HepG2 (cell line): Measurements from ENCODE around the gene COX4I2. TPM values are rescaled to one million over a fixed set of nuclear protein-coding genes. Genes with fewer than 3 reads are reported as not detected.

Source experiments
- FOXA1 ChIP-seq, 2 experiments: fragments of 450-650 bp in 1 of 2; sonication (generic) in 1 of 2; formaldehyde crosslinking in 1 of 2; IDR thresholded peaks; 2 replicates each; pipeline versions ENCODE4 v1.4.0 to v1.6.1; 2016 to 2020; ENCODE audit warnings: missing genetic modification reagents in 1 of 2
- GLMP ChIP-seq: sonication (generic); formaldehyde crosslinking; IDR thresholded peaks from 2 replicates; pipeline ENCODE4 v1.9.0; 2021; ENCODE audit warnings: missing genetic modification reagents, mild to moderate bottlenecking, borderline replicate concordance
- HBP1 ChIP-seq: IDR thresholded peaks from 2 replicates; pipeline ENCODE4 v1.6.1; 2016; ENCODE audit warnings: low read depth, control low read depth
- KDM1A ChIP-seq: IDR thresholded peaks from 2 replicates; pipeline ENCODE4 v1.6.1; 2016; ENCODE audit warnings: missing compliant biosample characterization
- MAFF ChIP-seq: IDR thresholded peaks from 2 replicates; pipeline ENCODE4 v1.6.1; 2011; ENCODE audit warnings: low read depth, low read length, improper control_type of control experiment
- RFXANK ChIP-seq: IDR thresholded peaks from 2 replicates; pipeline ENCODE4 v1.6.1; 2016
- SALL2 ChIP-seq: sonication (generic); formaldehyde crosslinking; IDR thresholded peaks from 2 replicates; pipeline ENCODE4 v1.8.1; 2023; ENCODE audit warnings: mild to moderate bottlenecking, missing genetic modification reagents, inconsistent platforms
- ZFP37 ChIP-seq: sonication (generic); formaldehyde crosslinking; IDR thresholded peaks from 2 replicates; pipeline ENCODE4 v1.4.0; 2020; ENCODE audit warnings: missing genetic modification reagents, borderline replicate concordance
- ZFP91 ChIP-seq: sonication (generic); formaldehyde crosslinking; IDR thresholded peaks from 2 replicates; pipeline ENCODE4 v1.9.0; 2022; ENCODE audit warnings: missing genetic modification reagents, mild to moderate bottlenecking, borderline replicate concordance
- ZNF292 ChIP-seq: sonication (generic); formaldehyde crosslinking; IDR thresholded peaks from 2 replicates; pipeline ENCODE4 v1.8.1; 2022; ENCODE audit warnings: mild to moderate bottlenecking, low read depth, missing genetic modification reagents, borderline replicate concordance
- ZNF780A ChIP-seq: sonication (generic); formaldehyde crosslinking; IDR thresholded peaks from 2 replicates; pipeline ENCODE4 v1.8.0; 2022; ENCODE audit warnings: mild to moderate bottlenecking, missing genetic modification reagents, moderate library complexity
- polyA plus RNA-seq, 8 experiments: library from polyadenylated mRNA; depleted of rRNA in 3 of 8; stranded (reverse) in 7 of 8; unstranded in 1 of 8; fragments of >200 nt; fragmentation: Illumina TruSeq in 4 of 8; extraction: Trizol in 4 of 8; gene quantifications; 2 replicates each; pipeline versions ENCODE4 v1.2.1 to v1.2.3, GENCODE V29; 2011 to 2016; ENCODE audit warnings: low read depth in 4 of 8, missing spikeins in 1 of 8, mixed read lengths in 1 of 8; ENCODE audit not compliant: insufficient read depth in 1 of 8
- total RNA-seq, 5 experiments: library from RNA; depleted of rRNA; stranded (reverse); fragments of >200 nt; fragmentation: Illumina TruSeq; extraction: Trizol; gene quantifications; 2 replicates each; pipeline ENCODE4 v1.2.3, GENCODE V29; 2016; ENCODE audit warnings: low read depth in 1 of 5
- TF ChIP-seq, protein P1 (sequence below): sonication (generic); formaldehyde crosslinking; IDR thresholded peaks from one replicate; pipeline ENCODE4 v1.5.1; 2020; ENCODE audit warnings: mild to moderate bottlenecking, missing genetic modification reagents; ENCODE audit errors: not compliant biosample characterization
- TF ChIP-seq, protein P2 (sequence below): sonication (generic); formaldehyde crosslinking; IDR thresholded peaks from 2 replicates; pipeline ENCODE4 v1.4.0; 2020; ENCODE audit warnings: mild to moderate bottlenecking, missing genetic modification reagents

The COX4I2 gene
- total and polyA plus RNA-seq, 2 of the 13 experiments (the other 11 are each of a cell fraction or from before 2014, with no cell fraction given): 1.1 TPM; not detected in 1

GRCh38 chr20:31603822-31604566 lies 33.7 kb upstream of the COX4I2 start (continued):
- TF ChIP-seq, protein P1, sequence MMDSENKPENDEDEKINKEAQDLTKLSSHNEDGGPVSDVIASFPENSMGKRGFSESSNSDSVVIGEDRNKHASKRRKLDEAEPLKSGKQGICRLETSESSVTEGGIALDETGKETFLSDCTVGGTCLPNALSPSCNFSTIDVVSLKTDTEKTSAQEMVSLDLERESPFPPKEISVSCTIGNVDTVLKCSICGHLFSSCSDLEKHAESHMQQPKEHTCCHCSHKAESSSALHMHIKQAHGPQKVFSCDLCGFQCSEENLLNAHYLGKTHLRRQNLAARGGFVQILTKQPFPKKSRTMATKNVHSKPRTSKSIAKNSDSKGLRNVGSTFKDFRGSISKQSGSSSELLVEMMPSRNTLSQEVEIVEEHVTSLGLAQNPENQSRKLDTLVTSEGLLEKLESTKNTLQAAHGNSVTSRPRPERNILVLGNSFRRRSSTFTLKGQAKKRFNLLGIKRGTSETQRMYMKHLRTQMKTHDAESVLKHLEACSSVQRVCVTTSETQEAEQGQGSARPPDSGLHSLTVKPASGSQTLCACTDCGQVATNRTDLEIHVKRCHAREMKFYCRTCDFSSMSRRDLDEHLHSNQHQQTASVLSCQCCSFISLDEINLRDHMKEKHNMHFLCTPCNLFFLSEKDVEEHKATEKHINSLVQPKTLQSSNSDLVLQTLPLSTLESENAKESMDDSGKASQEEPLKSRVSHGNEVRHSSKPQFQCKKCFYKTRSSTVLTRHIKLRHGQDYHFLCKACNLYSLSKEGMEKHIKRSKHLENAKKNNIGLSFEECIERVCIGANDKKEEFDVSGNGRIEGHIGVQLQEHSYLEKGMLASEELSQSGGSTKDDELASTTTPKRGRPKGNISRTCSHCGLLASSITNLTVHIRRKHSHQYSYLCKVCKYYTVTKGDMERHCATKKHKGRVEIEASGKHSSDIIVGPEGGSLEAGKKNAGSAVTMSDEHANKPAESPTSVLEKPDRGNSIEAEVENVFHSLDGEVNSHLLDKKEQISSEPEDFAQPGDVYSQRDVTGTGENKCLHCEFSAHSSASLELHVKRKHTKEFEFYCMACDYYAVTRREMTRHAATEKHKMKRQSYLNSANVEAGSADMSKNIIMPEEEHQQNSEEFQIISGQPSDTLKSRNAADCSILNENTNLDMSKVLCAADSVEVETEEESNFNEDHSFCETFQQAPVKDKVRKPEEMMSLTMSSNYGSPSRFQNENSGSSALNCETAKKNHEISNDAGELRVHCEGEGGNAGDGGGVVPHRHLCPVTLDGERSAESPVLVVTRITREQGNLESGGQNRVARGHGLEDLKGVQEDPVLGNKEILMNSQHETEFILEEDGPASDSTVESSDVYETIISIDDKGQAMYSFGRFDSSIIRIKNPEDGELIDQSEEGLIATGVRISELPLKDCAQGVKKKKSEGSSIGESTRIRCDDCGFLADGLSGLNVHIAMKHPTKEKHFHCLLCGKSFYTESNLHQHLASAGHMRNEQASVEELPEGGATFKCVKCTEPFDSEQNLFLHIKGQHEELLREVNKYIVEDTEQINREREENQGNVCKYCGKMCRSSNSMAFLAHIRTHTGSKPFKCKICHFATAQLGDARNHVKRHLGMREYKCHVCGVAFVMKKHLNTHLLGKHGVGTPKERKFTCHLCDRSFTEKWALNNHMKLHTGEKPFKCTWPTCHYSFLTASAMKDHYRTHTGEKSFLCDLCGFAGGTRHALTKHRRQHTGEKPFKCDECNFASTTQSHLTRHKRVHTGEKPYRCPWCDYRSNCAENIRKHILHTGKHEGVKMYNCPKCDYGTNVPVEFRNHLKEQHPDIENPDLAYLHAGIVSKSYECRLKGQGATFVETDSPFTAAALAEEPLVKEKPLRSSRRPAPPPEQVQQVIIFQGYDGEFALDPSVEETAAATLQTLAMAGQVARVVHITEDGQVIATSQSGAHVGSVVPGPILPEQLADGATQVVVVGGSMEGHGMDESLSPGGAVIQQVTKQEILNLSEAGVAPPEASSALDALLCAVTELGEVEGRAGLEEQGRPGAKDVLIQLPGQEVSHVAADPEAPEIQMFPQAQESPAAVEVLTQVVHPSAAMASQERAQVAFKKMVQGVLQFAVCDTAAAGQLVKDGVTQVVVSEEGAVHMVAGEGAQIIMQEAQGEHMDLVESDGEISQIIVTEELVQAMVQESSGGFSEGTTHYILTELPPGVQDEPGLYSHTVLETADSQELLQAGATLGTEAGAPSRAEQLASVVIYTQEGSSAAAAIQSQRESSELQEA: no peak
- TF ChIP-seq HBP1 (CRISPR knock-in tag): peak; percentile 100
- peak; percentile 75; the same call in 1 of the 2 replicates for TF ChIP-seq SALL2 (CRISPR knock-in tag)
- peak; percentile 99 for TF ChIP-seq ZNF292
- TF ChIP-seq ZFP37 (CRISPR knock-in tag): peak; percentile 94; the same call in 1 of the 2 replicates
- no peak; the same call in 1 of the 2 replicates for TF ChIP-seq ZNF780A
- peak; percentile 47; the same call in 1 of the 2 replicates for TF ChIP-seq MAFF
- no peak for TF ChIP-seq FOXA1 (IDR thresholded peaks at IDR 0.05)
- peak; percentile 81 for TF ChIP-seq FOXA1 (CRISPR knock-in tag; IDR thresholded peaks at IDR 0.05)
- TF ChIP-seq, protein P2, sequence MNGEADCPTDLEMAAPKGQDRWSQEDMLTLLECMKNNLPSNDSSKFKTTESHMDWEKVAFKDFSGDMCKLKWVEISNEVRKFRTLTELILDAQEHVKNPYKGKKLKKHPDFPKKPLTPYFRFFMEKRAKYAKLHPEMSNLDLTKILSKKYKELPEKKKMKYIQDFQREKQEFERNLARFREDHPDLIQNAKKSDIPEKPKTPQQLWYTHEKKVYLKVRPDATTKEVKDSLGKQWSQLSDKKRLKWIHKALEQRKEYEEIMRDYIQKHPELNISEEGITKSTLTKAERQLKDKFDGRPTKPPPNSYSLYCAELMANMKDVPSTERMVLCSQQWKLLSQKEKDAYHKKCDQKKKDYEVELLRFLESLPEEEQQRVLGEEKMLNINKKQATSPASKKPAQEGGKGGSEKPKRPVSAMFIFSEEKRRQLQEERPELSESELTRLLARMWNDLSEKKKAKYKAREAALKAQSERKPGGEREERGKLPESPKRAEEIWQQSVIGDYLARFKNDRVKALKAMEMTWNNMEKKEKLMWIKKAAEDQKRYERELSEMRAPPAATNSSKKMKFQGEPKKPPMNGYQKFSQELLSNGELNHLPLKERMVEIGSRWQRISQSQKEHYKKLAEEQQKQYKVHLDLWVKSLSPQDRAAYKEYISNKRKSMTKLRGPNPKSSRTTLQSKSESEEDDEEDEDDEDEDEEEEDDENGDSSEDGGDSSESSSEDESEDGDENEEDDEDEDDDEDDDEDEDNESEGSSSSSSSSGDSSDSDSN (CRISPR knock-in tag): peak; percentile 86
- peak; percentile 84 for TF ChIP-seq RFXANK (CRISPR knock-in tag)
- TF ChIP-seq ZFP91 (CRISPR knock-in tag): peak; percentile 87
- TF ChIP-seq GLMP: no peak
- TF ChIP-seq KDM1A (CRISPR knock-in tag): 0 out of 2 replicates have a peak, but pooled peaks have one; percentile 64
